NCI-H2227 treated with DMSO at 0.1 percent for 48 hours (cell line): ENCODE results near the gene STX16.

Experiments used
- DNase-seq: peaks from one replicate; lab custom pipeline; 2025; lab: John Stamatoyannopoulos, UW

The STX16 gene

GRCh38 chr20:58675641-58676040 lies 24.6 kb downstream of the STX16 start:
- DNase-seq: no peak

GRCh38 chr20:58676161-58676560 lies 25.1 kb downstream of the STX16 start:
- DNase-seq: no peak

- no peak for DNase-seq
Measured at GRCh38 chr20:58677079-58677604, 26.1 kb downstream of the STX16 start.

- DNase-seq: no peak
Measured at GRCh38 chr20:58677808-58678207, 26.7 kb downstream of the STX16 start.

- DNase-seq: no peak
Measured at GRCh38 chr20:58678806-58679205, 27.7 kb downstream of the STX16 start.

GRCh38 chr20:58682656-58683531 lies 31.8 kb downstream of the STX16 start:
- peak; percentile 33 for DNase-seq

- DNase-seq: no peak
Measured at GRCh38 chr20:58684291-58684690, 33.2 kb downstream of the STX16 start.

GRCh38 chr20:58685988-58686387 lies 34.9 kb downstream of the STX16 start:
- no peak for DNase-seq

- no peak for DNase-seq
Measured at GRCh38 chr20:58688414-58688813, 37.3 kb downstream of the STX16 start.

GRCh38 chr20:58688840-58689239 lies 37.8 kb downstream of the STX16 start:
- no peak for DNase-seq

- no peak for DNase-seq
Measured at GRCh38 chr20:58690396-58691135, 39.5 kb downstream of the STX16 start.

- no peak for DNase-seq
Measured at GRCh38 chr20:58691773-58692578, 40.9 kb downstream of the STX16 start.

- no peak for DNase-seq
Measured at GRCh38 chr20:58692579-58693225, 41.6 kb downstream of the STX16 start, which contains the start of gene NPEPL1. TSS of gene NPEPL1 (plus strand) at chr20:58692800. CDS start at chr20:58692901, 101 bp downstream.

- DNase-seq: no peak
Measured at GRCh38 chr20:58693226-58694006, 42.3 kb downstream of the STX16 start.

- no peak for DNase-seq
Measured at GRCh38 chr20:58694241-58695083, 43.4 kb downstream of the STX16 start.

- DNase-seq: no peak
Measured at GRCh38 chr20:58695084-58695722, 44.1 kb downstream of the STX16 start.

- no peak for DNase-seq
Measured at GRCh38 chr20:58695895-58696375, 44.9 kb downstream of the STX16 start.

- no peak for DNase-seq
Measured at GRCh38 chr20:58696411-58696961, 45.4 kb downstream of the STX16 start.
